HEK293 (cell line): ENCODE results near the gene SLC25A12.

ENCODE experiments used
- CTCF ChIA-PET: fragments of 350-600 bp; formaldehyde crosslinking; extraction: SDS; loops from one replicate; lab custom pipeline; 2021; ENCODE audit warnings: antibody characterized with exemption; lab: Yijun Ruan, JAX
- POLR2A ChIA-PET: fragments of 300-600 bp; formaldehyde crosslinking; extraction: SDS; loops from one replicate; lab custom pipeline; 2020; ENCODE audit warnings: antibody characterized with exemption, inconsistent platforms; lab: Yijun Ruan, JAX
- H3K27ac ChIP-seq: fragments of 200-500 bp; sonication (Bioruptor generic); 2 replicates; pipeline ENCODE4 v1.5.1; 2014; ENCODE audit warnings: low read depth, low read length, control low read depth, inconsistent platforms; ENCODE audit errors: extremely low read depth
- H3K36me3 ChIP-seq, 2 experiments: fragments of 200-500 bp in 1 of 2; sonication (Bioruptor generic) in 1 of 2; 1 replicate in 1 of 2; 2 replicates in 1 of 2; pipeline ENCODE4 v1.5.1; 2014 to 2017; ENCODE audit warnings: inconsistent platforms in 2 of 2, low read length in 2 of 2; ENCODE audit not compliant: control insufficient read depth in 2 of 2, insufficient read depth in 1 of 2
- H3K4me1 ChIP-seq: fragments of 200-500 bp; sonication (Bioruptor generic); 2 replicates; pipeline ENCODE4 v1.5.1; 2014; ENCODE audit warnings: mild to moderate bottlenecking, low read length, inconsistent platforms; ENCODE audit not compliant: control insufficient read depth, insufficient read depth
- H3K4me3 ChIP-seq: 2 replicates; pipeline ENCODE4 v1.5.1; 2011; ENCODE audit warnings: low read depth, mild to moderate bottlenecking, control low read depth, low read length, moderate library complexity
- H3K9me3 ChIP-seq: fragments of 200-500 bp; sonication (Bioruptor generic); 2 replicates; pipeline ENCODE4 v1.5.1; 2014; ENCODE audit warnings: low read depth, low read length, inconsistent platforms; ENCODE audit not compliant: control insufficient read depth, insufficient read depth
- BCL11A ChIP-seq: fragments of 450-650 bp; formaldehyde crosslinking; IDR thresholded peaks from 2 replicates; pipeline ENCODE4 v1.5.1; 2016; ENCODE audit warnings: low read depth, missing biosample characterization, missing genetic modification characterization
- GLIS2 ChIP-seq: fragments of 450-650 bp; formaldehyde crosslinking; IDR thresholded peaks from 2 replicates; pipeline ENCODE4 v1.5.1; 2016; ENCODE audit warnings: missing biosample characterization, missing genetic modification characterization
- MEIS1 ChIP-seq: sonication (generic); formaldehyde crosslinking; IDR thresholded peaks from 2 replicates; pipeline ENCODE4 v1.8.1; 2022; ENCODE audit warnings: missing genetic modification reagents, mild to moderate bottlenecking, borderline replicate concordance
- OSR2 ChIP-seq: fragments of 450-650 bp; formaldehyde crosslinking; IDR thresholded peaks from 2 replicates; pipeline ENCODE4 v1.5.1; 2016; ENCODE audit warnings: missing biosample characterization, missing genetic modification characterization
- PRDM1 ChIP-seq: fragments of 450-650 bp; formaldehyde crosslinking; IDR thresholded peaks from 2 replicates; pipeline ENCODE4; 2016; ENCODE audit warnings: missing biosample characterization, missing genetic modification characterization
- SCRT2 ChIP-seq: fragments of 450-650 bp; formaldehyde crosslinking; IDR thresholded peaks from 2 replicates; pipeline ENCODE4 v1.5.1; 2016; ENCODE audit warnings: missing biosample characterization, missing genetic modification characterization
- SP3 ChIP-seq: fragments of 450-650 bp; formaldehyde crosslinking; IDR thresholded peaks from 2 replicates; pipeline ENCODE4 v1.5.1; 2016; ENCODE audit warnings: missing biosample characterization, missing genetic modification characterization
- TRIM28 ChIP-seq: IDR thresholded peaks from 2 replicates; pipeline ENCODE4 v1.6.1; 2011; ENCODE audit warnings: low read length, control low read depth, borderline replicate concordance
- ZBTB17 ChIP-seq: fragments of 450-650 bp; formaldehyde crosslinking; IDR thresholded peaks from 2 replicates; pipeline ENCODE4 v1.5.1; 2016; ENCODE audit warnings: missing biosample characterization, missing genetic modification characterization
- ZBTB7A ChIP-seq: fragments of 450-650 bp; formaldehyde crosslinking; IDR thresholded peaks from 2 replicates; pipeline ENCODE4 v1.5.1; 2016; ENCODE audit warnings: low read depth, missing biosample characterization, missing genetic modification characterization
- ZNF19 ChIP-seq: fragments of 450-650 bp; formaldehyde crosslinking; IDR thresholded peaks from 2 replicates; pipeline ENCODE4; 2016; ENCODE audit warnings: missing biosample characterization, missing genetic modification characterization, low read depth
- ZNF211 ChIP-seq: fragments of 450-650 bp; formaldehyde crosslinking; IDR thresholded peaks from 2 replicates; pipeline ENCODE4 v1.5.1; 2016; ENCODE audit warnings: low read depth, missing biosample characterization, missing genetic modification characterization
- ZNF423 ChIP-seq: fragments of 450-650 bp; formaldehyde crosslinking; IDR thresholded peaks from 2 replicates; pipeline ENCODE4 v1.5.1; 2016; ENCODE audit warnings: missing biosample characterization, missing genetic modification characterization
- ZNF473 ChIP-seq: fragments of 450-650 bp; formaldehyde crosslinking; IDR thresholded peaks from 2 replicates; pipeline ENCODE4 v1.5.1; 2017; ENCODE audit warnings: missing biosample characterization, missing genetic modification characterization
- ZNF488 ChIP-seq: fragments of 450-650 bp; formaldehyde crosslinking; IDR thresholded peaks from 2 replicates; pipeline ENCODE4 v1.5.1; 2016; ENCODE audit warnings: missing biosample characterization, missing genetic modification characterization
- ZNF521 ChIP-seq: fragments of 450-650 bp; formaldehyde crosslinking; IDR thresholded peaks from 2 replicates; pipeline ENCODE4 v1.5.1; 2017; ENCODE audit warnings: missing biosample characterization, mild to moderate bottlenecking, missing genetic modification characterization
- ZNF549 ChIP-seq: fragments of 450-650 bp; IDR thresholded peaks from 2 replicates; pipeline ENCODE4 v1.5.1; 2018; ENCODE audit warnings: missing biosample characterization, missing genetic modification characterization, mild to moderate bottlenecking, inconsistent platforms, moderate library complexity
- ZNF600 ChIP-seq: fragments of 450-650 bp; formaldehyde crosslinking; IDR thresholded peaks from 2 replicates; pipeline ENCODE4 v1.5.1; 2016; ENCODE audit warnings: missing biosample characterization, missing genetic modification characterization
- ZNF660 ChIP-seq: fragments of 450-650 bp; IDR thresholded peaks from 2 replicates; pipeline ENCODE4 v1.5.1; 2018; ENCODE audit warnings: missing biosample characterization, mild to moderate bottlenecking, missing genetic modification characterization
- ZNF664 ChIP-seq: fragments of 450-650 bp; formaldehyde crosslinking; IDR thresholded peaks from 2 replicates; pipeline ENCODE4 v1.5.1; 2016; ENCODE audit warnings: missing biosample characterization, missing genetic modification characterization
- ZNF76 ChIP-seq: fragments of 450-650 bp; formaldehyde crosslinking; IDR thresholded peaks from 2 replicates; pipeline ENCODE4; 2016; ENCODE audit warnings: low read depth, missing biosample characterization, missing genetic modification characterization, borderline replicate concordance
- ZNF792 ChIP-seq: fragments of 450-650 bp; formaldehyde crosslinking; IDR thresholded peaks from 2 replicates; pipeline ENCODE4 v1.5.1; 2016; ENCODE audit warnings: missing biosample characterization, missing genetic modification characterization
- TF ChIP-seq, protein P1 (sequence below): fragments of 450-650 bp; formaldehyde crosslinking; IDR thresholded peaks from 2 replicates; pipeline ENCODE4 v1.5.1; 2017; ENCODE audit warnings: missing biosample characterization, missing genetic modification characterization
- TF ChIP-seq, protein P2 (sequence below): fragments of 450-650 bp; IDR thresholded peaks from 2 replicates; pipeline ENCODE4 v1.5.1; 2018; ENCODE audit warnings: missing biosample characterization, mild to moderate bottlenecking, missing genetic modification characterization

SLC25A12 gene

DNA sequence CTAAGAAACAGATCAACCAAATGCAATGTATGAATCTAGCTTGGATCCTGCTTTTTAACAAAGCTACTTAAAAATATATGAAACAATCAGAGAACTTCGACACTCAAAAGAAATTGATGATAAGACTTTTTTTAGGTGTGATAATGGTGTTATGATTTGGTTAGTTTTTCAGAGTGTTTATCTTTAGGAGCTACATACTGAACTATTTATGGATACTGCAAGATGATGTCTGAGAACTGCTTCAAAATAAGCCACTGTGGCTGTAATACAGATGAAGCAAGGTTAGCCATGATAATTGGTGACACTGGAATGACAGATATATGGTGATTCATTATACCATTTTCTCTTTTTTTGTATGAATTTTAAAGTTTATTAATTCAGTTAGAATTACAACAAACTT lies 14.2 kb downstream of the SLC25A12 start:
- Histone ChIP-seq H3K27ac (no peak overlapping the region), H3K36me3 (peaks cover 0 to 6% of the 10 kb centered on the region in 2 experiments; a peak in 2 of 3 replicates), H3K4me3 (no peak overlapping the region), H3K4me1 (peaks cover 3% of the 10 kb centered on the region; the same call in 1 of the 2 replicates), H3K9me3 (no peaks in the 10 kb centered on the region)
- CTCF ChIA-PET = interaction anchor here (0.7 to 1.0 kb wide), 2 partner anchors 13 to 82 kb away, joined by 3 read pairs; no protein-coding TSS in a partner anchor
- POLR2A ChIA-PET = no interaction called here
- TF ChIP-seq, protein P1, sequence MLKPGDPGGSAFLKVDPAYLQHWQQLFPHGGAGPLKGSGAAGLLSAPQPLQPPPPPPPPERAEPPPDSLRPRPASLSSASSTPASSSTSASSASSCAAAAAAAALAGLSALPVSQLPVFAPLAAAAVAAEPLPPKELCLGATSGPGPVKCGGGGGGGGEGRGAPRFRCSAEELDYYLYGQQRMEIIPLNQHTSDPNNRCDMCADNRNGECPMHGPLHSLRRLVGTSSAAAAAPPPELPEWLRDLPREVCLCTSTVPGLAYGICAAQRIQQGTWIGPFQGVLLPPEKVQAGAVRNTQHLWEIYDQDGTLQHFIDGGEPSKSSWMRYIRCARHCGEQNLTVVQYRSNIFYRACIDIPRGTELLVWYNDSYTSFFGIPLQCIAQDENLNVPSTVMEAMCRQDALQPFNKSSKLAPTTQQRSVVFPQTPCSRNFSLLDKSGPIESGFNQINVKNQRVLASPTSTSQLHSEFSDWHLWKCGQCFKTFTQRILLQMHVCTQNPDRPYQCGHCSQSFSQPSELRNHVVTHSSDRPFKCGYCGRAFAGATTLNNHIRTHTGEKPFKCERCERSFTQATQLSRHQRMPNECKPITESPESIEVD (tag by site-specific recombination) = peak; percentile 57; the same call in 1 of the 2 replicates
- TF ChIP-seq GLIS2 (tag by site-specific recombination) = no peak
- TF ChIP-seq ZNF664 (tag by site-specific recombination) = no peak
- TF ChIP-seq ZNF660 (tag by site-specific recombination) = peak; percentile 95
- TF ChIP-seq, all 188 proteins: peak for 2

DNA sequence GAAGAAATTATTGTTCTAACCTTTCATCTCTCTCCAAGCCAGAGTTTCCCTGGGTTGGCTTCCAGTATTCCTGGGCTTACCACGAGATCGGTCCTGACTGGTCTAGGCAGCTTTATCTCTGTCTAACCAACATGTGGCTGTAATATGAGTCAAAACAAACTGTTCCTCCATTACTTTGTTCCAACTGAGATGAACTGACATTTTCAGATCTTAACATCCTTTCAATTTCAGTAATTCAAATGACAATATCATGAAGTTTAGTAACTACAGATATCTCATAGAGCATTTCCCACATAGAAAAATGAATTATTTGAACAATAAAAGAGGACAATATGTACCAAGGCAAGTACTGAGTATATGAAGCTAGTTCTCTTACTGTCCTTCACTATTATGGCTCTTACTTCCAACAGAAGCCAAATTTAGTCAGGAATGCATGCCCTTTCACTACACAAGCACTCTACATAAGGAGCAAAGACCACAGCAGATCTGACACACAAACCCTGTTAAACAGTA lies 15.5 kb downstream of the SLC25A12 start:
- POLR2A ChIA-PET = interaction anchor here (0.8 to 1.2 kb wide), 2 partner anchors 14 to 44 kb away, joined by 3 to 4 read pairs; partner anchors contain the start of gene HAT1
- no peaks in the 10 kb centered on the region for H3K9me3 ChIP-seq
- CTCF ChIA-PET = no interaction called here
- peaks cover 0 to 9% of the 10 kb centered on the region in 2 experiments; a peak in 2 of 3 replicates for H3K36me3 ChIP-seq
- H3K4me1 ChIP-seq = peaks cover 3% of the 10 kb centered on the region; the same call in 1 of the 2 replicates
- TF ChIP-seq SCRT2 (tag by site-specific recombination) (peak; percentile 86), ZNF792 (tag by site-specific recombination) (no peak), ZNF549 (tag by site-specific recombination) (peak; percentile 62; the same call in 1 of the 2 replicates), ZBTB17 (tag by site-specific recombination) (peak; percentile 25; the same call in 1 of the 2 replicates), MEIS1 (no peak), TRIM28 (peak; percentile 72; the same call in 1 of the 2 replicates), PRDM1 (peak; percentile 47; the same call in 1 of the 2 replicates), ZNF76 (no peak), OSR2 (0 out of 2 replicates have a peak, but pooled peaks have one; percentile 22), ZBTB7A (no peak), ZNF600 (tag by site-specific recombination) (peak; percentile 88)
- TF ChIP-seq, protein P2, sequence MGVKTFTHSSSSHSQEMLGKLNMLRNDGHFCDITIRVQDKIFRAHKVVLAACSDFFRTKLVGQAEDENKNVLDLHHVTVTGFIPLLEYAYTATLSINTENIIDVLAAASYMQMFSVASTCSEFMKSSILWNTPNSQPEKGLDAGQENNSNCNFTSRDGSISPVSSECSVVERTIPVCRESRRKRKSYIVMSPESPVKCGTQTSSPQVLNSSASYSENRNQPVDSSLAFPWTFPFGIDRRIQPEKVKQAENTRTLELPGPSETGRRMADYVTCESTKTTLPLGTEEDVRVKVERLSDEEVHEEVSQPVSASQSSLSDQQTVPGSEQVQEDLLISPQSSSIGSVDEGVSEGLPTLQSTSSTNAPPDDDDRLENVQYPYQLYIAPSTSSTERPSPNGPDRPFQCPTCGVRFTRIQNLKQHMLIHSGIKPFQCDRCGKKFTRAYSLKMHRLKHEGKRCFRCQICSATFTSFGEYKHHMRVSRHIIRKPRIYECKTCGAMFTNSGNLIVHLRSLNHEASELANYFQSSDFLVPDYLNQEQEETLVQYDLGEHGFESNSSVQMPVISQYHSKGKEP = no peak
- TF ChIP-seq, protein P1 (tag by site-specific recombination) = peak; percentile 75
- H3K4me3 ChIP-seq = no peak overlapping the region
- H3K27ac ChIP-seq = no peak overlapping the region

GRCh38 chr2:171874963-171875362 lies 19.1 kb downstream of the SLC25A12 start:
- POLR2A ChIA-PET = no interaction called here
- CTCF ChIA-PET = no interaction called here
- Histone ChIP-seq H3K36me3 (peaks cover 0 to 20% of the 10 kb centered on the region in 2 experiments; a peak in 2 of 3 replicates), H3K4me1 (peaks cover 3% of the 10 kb centered on the region; the same call in 1 of the 2 replicates), H3K27ac (no peak overlapping the region), H3K9me3 (no peaks in the 10 kb centered on the region), H3K4me3 (no peak overlapping the region)
- no peak for TF ChIP-seq ZNF473 (tag by site-specific recombination)
- TF ChIP-seq ZNF19 (tag by site-specific recombination) = no peak
- TF ChIP-seq BCL11A (tag by site-specific recombination) = no peak
- no peak for TF ChIP-seq SP3 (tag by site-specific recombination)
- no peak for TF ChIP-seq ZNF423 (tag by site-specific recombination)
- TF ChIP-seq ZNF488 = no peak
- TF ChIP-seq ZNF211 (tag by site-specific recombination) = no peak
- TF ChIP-seq OSR2 = no peak
- TF ChIP-seq ZNF521 (tag by site-specific recombination) = no peak
